Liver (tissue), 9 donors: Measurements from ENCODE around the gene SH3BP5. TPM values are rescaled to one million over a fixed set of nuclear protein-coding genes. Genes with fewer than 3 reads are reported as not detected.

Experiments used
- DNase-seq: peaks from one replicate; pipeline ENCODE4 v3.0.0-alpha.2; 2017; ENCODE audit warnings: low spot score
- H3K27ac ChIP-seq, 2 donors: one replicate each; pipeline ENCODE4 v1.7.0; 2013; ENCODE audit warnings: inconsistent platforms in 2 of 2, low read length in 2 of 2, control low read depth in 1 of 2, low read depth in 1 of 2, mild to moderate bottlenecking in 1 of 2
- H3K27me3 ChIP-seq, 4 donors: one replicate each; pipeline versions ENCODE4 v1.6.1 to v1.7.0; 2013; ENCODE audit warnings: low read length in 3 of 4, inconsistent platforms in 1 of 4, mild to moderate bottlenecking in 1 of 4, moderate library complexity in 1 of 4; ENCODE audit not compliant: control insufficient read depth in 4 of 4, insufficient read depth in 4 of 4
- H3K36me3 ChIP-seq, 4 donors: one replicate each; pipeline versions ENCODE4 v1.6.1 to v1.7.0; 2013; ENCODE audit warnings: low read length in 3 of 4, mild to moderate bottlenecking in 3 of 4, low read depth in 1 of 4, moderate library complexity in 1 of 4; ENCODE audit not compliant: control insufficient read depth in 4 of 4, insufficient read depth in 3 of 4
- H3K4me1 ChIP-seq, 4 donors: one replicate each; pipeline versions ENCODE4 v1.6.1 to v1.7.0; 2013; ENCODE audit warnings: low read length in 3 of 4, mild to moderate bottlenecking in 3 of 4, moderate library complexity in 1 of 4; ENCODE audit not compliant: control insufficient read depth in 4 of 4, insufficient read depth in 4 of 4
- H3K4me3 ChIP-seq, 3 donors: one replicate each; pipeline versions ENCODE4 v1.6.1 to v1.7.0; 2013; ENCODE audit warnings: low read length in 3 of 3, control low read depth in 1 of 3, low read depth in 1 of 3, mild to moderate bottlenecking in 1 of 3
- H3K9ac ChIP-seq, 2 donors: one replicate each; pipeline ENCODE4 v1.7.0; 2013; ENCODE audit warnings: low read length in 2 of 2, mild to moderate bottlenecking in 2 of 2, moderate library complexity in 2 of 2, control low read depth in 1 of 2, low read depth in 1 of 2
- H3K9me3 ChIP-seq, 4 donors: one replicate each; pipeline versions ENCODE4 v1.6.1 to v1.7.0; 2013; ENCODE audit warnings: low read length in 3 of 4; ENCODE audit not compliant: control insufficient read depth in 4 of 4
- EGR1 ChIP-seq, 2 donors: IDR thresholded peaks; 2 replicates each; pipeline ENCODE4 v1.6.1; 2016 to 2018; ENCODE audit warnings: antibody characterized with exemption in 2 of 2, low read depth in 2 of 2
- FOXA2 ChIP-seq: IDR thresholded peaks from 2 replicates; pipeline ENCODE4 v1.6.1; 2016; ENCODE audit warnings: antibody characterized with exemption
- HNF4A ChIP-seq, 2 donors: conservative IDR thresholded peaks; 2 replicates each; pipeline ENCODE4 v1.6.1; 2016; ENCODE audit warnings: antibody characterized with exemption in 2 of 2, mild to moderate bottlenecking in 2 of 2
- HNF4G ChIP-seq: IDR thresholded peaks from 2 replicates; pipeline ENCODE4 v1.6.1; 2016; ENCODE audit warnings: antibody characterized with exemption
- JUND ChIP-seq, 2 donors: IDR thresholded peaks; 2 replicates each; pipeline ENCODE4 v1.6.1; 2016; ENCODE audit warnings: antibody characterized with exemption in 2 of 2
- NR2F2 ChIP-seq: IDR thresholded peaks from 2 replicates; pipeline ENCODE4 v1.6.1; 2016; ENCODE audit warnings: antibody characterized with exemption
- REST ChIP-seq: IDR thresholded peaks from 2 replicates; pipeline ENCODE4 v1.6.1; 2016; ENCODE audit warnings: antibody characterized with exemption, mild to moderate bottlenecking
- RXRA ChIP-seq, 2 donors: IDR thresholded peaks; 2 replicates each; pipeline ENCODE4 v1.6.1; 2017 to 2018; ENCODE audit warnings: antibody characterized with exemption in 2 of 2, mild to moderate bottlenecking in 1 of 2
- SP1 ChIP-seq: IDR thresholded peaks from 2 replicates; pipeline ENCODE4 v1.6.1; 2018; ENCODE audit warnings: antibody characterized with exemption, mild to moderate bottlenecking
- TAF1 ChIP-seq: conservative IDR thresholded peaks from 2 replicates; pipeline ENCODE4 v1.6.1; 2016; ENCODE audit warnings: antibody characterized with exemption, mild to moderate bottlenecking
- YY1 ChIP-seq: IDR thresholded peaks from 2 replicates; pipeline ENCODE4 v1.6.1; 2016; ENCODE audit warnings: antibody characterized with exemption, mild to moderate bottlenecking
- whole genome bisulfite sequencing: extraction: QIAGEN DNeasy Blood & Tissue Kit; methylation state at CpG from one replicate; pipeline ENCODE4 v1.1.7; 2013; 5-methylcytosine and 5-hydroxymethylcytosine counted together
- polyA plus RNA-seq, 2 donors: library from polyadenylated mRNA; stranded (reverse) in 1 of 2; unstranded in 1 of 2; fragments of 200-250 nt in 1 of 2; fragments of >200 nt in 1 of 2; fragmentation: Nextera tagmentation in 1 of 2; extraction: Ambion mirVana in 1 of 2; gene quantifications; one replicate each; pipeline versions ENCODE4 v1.2.1 to v1.2.3, GENCODE V29; 2013 to 2015
- total RNA-seq, 2 donors: library from RNA; depleted of rRNA; stranded (reverse); fragments of >200 nt; gene quantifications; one replicate each; pipeline ENCODE4 v1.2.3, GENCODE V29; 2014
- TF ChIP-seq, protein P1 (sequence below): fragments of 150-350 bp; IDR thresholded peaks from 2 replicates; pipeline ENCODE4 v1.5.1; 2017; ENCODE audit warnings: improper control_type of control experiment, low read depth, low read length; ENCODE audit not compliant: missing input control
- TF ChIP-seq, protein P2 (sequence below): IDR thresholded peaks from 2 replicates; pipeline ENCODE4 v1.6.1; 2016; ENCODE audit warnings: antibody characterized with exemption
- donor health status: healthy.
- donor health status: healthy.
- donor health status: healthy.
- donor health status: healthy.
- donor health status: healthy.

SH3BP5 gene
- total and polyA plus RNA-seq, 4 donors, result 3.5 to 17.9 (median 11.8) TPM

GRCh38 chr3:15307580-15307979, 24.8 kb downstream of the SH3BP5 start:
- Histone ChIP-seq H3K9ac (no peak overlapping the region), H3K27ac (no peak overlapping the region), H3K9me3 (no peaks in the 10 kb centered on the region), H3K36me3 (peaks cover 0 to 5% (median 2%) of the 10 kb centered on the region in 4 donors), H3K4me1 (no peaks in the 10 kb centered on the region), H3K4me3 (no peak overlapping the region), H3K27me3 (no peaks in the 10 kb centered on the region)
- no peak for DNase-seq
- TF ChIP-seq YY1 (no peak), JUND (IDR thresholded peaks at IDR 0.05) (no peak), HNF4G (no peak), EGR1 (IDR thresholded peaks at IDR 0.05; ENCODE audit: low read depth in 2 of 2) (no peak), FOXA2 (no peak), HNF4A (conservative IDR thresholded peaks at IDR 0.05) (no peak), NR2F2 (no peak), SP1 (no peak), TAF1 (no peak), RXRA (IDR thresholded peaks at IDR 0.05) (no peak), REST (no peak)
- TF ChIP-seq, protein P1, sequence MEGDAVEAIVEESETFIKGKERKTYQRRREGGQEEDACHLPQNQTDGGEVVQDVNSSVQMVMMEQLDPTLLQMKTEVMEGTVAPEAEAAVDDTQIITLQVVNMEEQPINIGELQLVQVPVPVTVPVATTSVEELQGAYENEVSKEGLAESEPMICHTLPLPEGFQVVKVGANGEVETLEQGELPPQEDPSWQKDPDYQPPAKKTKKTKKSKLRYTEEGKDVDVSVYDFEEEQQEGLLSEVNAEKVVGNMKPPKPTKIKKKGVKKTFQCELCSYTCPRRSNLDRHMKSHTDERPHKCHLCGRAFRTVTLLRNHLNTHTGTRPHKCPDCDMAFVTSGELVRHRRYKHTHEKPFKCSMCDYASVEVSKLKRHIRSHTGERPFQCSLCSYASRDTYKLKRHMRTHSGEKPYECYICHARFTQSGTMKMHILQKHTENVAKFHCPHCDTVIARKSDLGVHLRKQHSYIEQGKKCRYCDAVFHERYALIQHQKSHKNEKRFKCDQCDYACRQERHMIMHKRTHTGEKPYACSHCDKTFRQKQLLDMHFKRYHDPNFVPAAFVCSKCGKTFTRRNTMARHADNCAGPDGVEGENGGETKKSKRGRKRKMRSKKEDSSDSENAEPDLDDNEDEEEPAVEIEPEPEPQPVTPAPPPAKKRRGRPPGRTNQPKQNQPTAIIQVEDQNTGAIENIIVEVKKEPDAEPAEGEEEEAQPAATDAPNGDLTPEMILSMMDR, result no peak
- TF ChIP-seq, protein P2, sequence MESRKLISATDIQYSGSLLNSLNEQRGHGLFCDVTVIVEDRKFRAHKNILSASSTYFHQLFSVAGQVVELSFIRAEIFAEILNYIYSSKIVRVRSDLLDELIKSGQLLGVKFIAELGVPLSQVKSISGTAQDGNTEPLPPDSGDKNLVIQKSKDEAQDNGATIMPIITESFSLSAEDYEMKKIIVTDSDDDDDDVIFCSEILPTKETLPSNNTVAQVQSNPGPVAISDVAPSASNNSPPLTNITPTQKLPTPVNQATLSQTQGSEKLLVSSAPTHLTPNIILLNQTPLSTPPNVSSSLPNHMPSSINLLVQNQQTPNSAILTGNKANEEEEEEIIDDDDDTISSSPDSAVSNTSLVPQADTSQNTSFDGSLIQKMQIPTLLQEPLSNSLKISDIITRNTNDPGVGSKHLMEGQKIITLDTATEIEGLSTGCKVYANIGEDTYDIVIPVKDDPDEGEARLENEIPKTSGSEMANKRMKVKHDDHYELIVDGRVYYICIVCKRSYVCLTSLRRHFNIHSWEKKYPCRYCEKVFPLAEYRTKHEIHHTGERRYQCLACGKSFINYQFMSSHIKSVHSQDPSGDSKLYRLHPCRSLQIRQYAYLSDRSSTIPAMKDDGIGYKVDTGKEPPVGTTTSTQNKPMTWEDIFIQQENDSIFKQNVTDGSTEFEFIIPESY, result no peak
- WGBS, result 95% methylated on average over 11 of the region's 11 CpGs

DNA sequence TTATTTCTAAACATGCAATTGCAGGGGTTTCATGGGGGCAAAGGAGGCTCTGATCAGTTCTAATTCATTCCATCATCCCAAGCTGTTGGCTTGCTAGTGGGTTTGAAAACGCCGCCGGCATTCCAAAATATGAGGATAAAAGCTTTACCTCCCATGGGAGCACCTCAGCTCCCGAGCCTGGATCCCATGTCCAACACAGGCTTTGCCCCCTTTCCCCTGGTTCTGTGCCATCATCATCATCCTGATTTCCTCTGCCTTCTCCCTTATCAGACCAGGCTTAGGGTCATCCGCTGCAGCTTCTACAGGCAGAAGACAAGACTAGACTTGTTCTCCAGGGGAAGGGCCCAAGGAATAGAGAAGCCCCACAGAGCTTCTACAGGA, 25.4 kb downstream of the SH3BP5 start:
- H3K4me1 ChIP-seq, result no peaks in the 10 kb centered on the region
- no peaks in the 10 kb centered on the region for H3K27me3 ChIP-seq
- no peak overlapping the region for H3K27ac ChIP-seq
- H3K9me3 ChIP-seq, result no peaks in the 10 kb centered on the region
- no peak overlapping the region for H3K4me3 ChIP-seq
- H3K36me3 ChIP-seq, result peaks cover 0 to 9% (median 5%) of the 10 kb centered on the region in 4 donors
- TF ChIP-seq REST (no peak), HNF4G (no peak), YY1 (no peak), SP1 (no peak)
- TF ChIP-seq, protein P1, result no peak
- DNase-seq, result no peak
- 95% methylated on average over 5 of the region's 5 CpGs for WGBS
- H3K9ac ChIP-seq, result no peak overlapping the region
